Measurements from ENCODE around the gene SETDB2.
A peak's percentile ranks its signal among the peaks of the same experiment; 100 is the strongest.

SETDB2 gene

GRCh38 chr13:49443357-49443703, 744 bp upstream of the SETDB2 start:
- peaks cover 52% of the 10 kb centered on the region for H3K79me2 ChIP-seq (ENCODE audit: control insufficient read depth, low read length)
- no peaks in the 10 kb centered on the region for H3K9me2 ChIP-seq (replicated peaks; ENCODE audit: control insufficient read depth, low read length)
- peaks cover 18% of the 10 kb centered on the region for H3F3A ChIP-seq (ENCODE audit: control insufficient read depth, insufficient read depth)
- peaks cover 36% of the 10 kb centered on the region for H3K36me3 ChIP-seq (ENCODE audit: control insufficient read depth, low read length)
- TF ChIP-seq, protein P1, sequence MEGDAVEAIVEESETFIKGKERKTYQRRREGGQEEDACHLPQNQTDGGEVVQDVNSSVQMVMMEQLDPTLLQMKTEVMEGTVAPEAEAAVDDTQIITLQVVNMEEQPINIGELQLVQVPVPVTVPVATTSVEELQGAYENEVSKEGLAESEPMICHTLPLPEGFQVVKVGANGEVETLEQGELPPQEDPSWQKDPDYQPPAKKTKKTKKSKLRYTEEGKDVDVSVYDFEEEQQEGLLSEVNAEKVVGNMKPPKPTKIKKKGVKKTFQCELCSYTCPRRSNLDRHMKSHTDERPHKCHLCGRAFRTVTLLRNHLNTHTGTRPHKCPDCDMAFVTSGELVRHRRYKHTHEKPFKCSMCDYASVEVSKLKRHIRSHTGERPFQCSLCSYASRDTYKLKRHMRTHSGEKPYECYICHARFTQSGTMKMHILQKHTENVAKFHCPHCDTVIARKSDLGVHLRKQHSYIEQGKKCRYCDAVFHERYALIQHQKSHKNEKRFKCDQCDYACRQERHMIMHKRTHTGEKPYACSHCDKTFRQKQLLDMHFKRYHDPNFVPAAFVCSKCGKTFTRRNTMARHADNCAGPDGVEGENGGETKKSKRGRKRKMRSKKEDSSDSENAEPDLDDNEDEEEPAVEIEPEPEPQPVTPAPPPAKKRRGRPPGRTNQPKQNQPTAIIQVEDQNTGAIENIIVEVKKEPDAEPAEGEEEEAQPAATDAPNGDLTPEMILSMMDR (IDR thresholded peaks at IDR 0.05; ENCODE audit: low read depth, low read length, poor library complexity, severe bottlenecking) = no peak
- no peak for TF ChIP-seq EZH2phosphoT487 (IDR thresholded peaks at IDR 0.05; ENCODE audit: borderline replicate concordance, low read length)
- H4K20me1 ChIP-seq (ENCODE audit: control insufficient read depth, insufficient read depth, low read depth, low read length) = no peaks in the 10 kb centered on the region
- H3K27ac ChIP-seq (ENCODE audit: low read depth, low read length) = peak overlapping the region; percentile 81
- H3K9me3 ChIP-seq (ENCODE audit: control insufficient read depth, insufficient read depth, low read length) = no peaks in the 10 kb centered on the region; the same call in 1 of the 2 replicates
- H3K27me3 ChIP-seq (ENCODE audit: control insufficient read depth, low read length) = no peaks in the 10 kb centered on the region
- H3K4me1 ChIP-seq (ENCODE audit: control insufficient read depth, low read length) = peaks cover 76% of the 10 kb centered on the region
- H3K4me3 ChIP-seq (ENCODE audit: low read length) = peak overlapping the region; percentile 89
- H3K4me2 ChIP-seq (ENCODE audit: low read length) = peak overlapping the region; percentile 81

GRCh38 chr13:49444524-49445395, 686 bp downstream of the SETDB2 start:
- Histone ChIP-seq H3F3A (ENCODE audit: control insufficient read depth, insufficient read depth) (peaks cover 16% of the 10 kb centered on the region), H3K36me3 (ENCODE audit: control insufficient read depth, low read length) (peaks cover 49% of the 10 kb centered on the region), H3K4me2 (ENCODE audit: low read length) (peak overlapping the region; percentile 95), H3K9me3 (ENCODE audit: control insufficient read depth, insufficient read depth, low read length) (no peaks in the 10 kb centered on the region; the same call in 1 of the 2 replicates), H4K20me1 (ENCODE audit: control insufficient read depth, insufficient read depth, low read depth, low read length) (no peaks in the 10 kb centered on the region), H3K27ac (ENCODE audit: low read depth, low read length) (peak overlapping the region; percentile 94), H3K9me2 (replicated peaks; ENCODE audit: control insufficient read depth, low read length) (no peaks in the 10 kb centered on the region), H3K4me3 (ENCODE audit: low read length) (peak overlapping the region; percentile 89), H3K79me2 (ENCODE audit: control insufficient read depth, low read length) (peaks cover 67% of the 10 kb centered on the region), H3K27me3 (ENCODE audit: control insufficient read depth, low read length) (no peaks in the 10 kb centered on the region), H3K4me1 (ENCODE audit: control insufficient read depth, low read length) (peaks cover 77% of the 10 kb centered on the region)
- TF ChIP-seq, protein P1 (IDR thresholded peaks at IDR 0.05; ENCODE audit: low read depth, low read length, poor library complexity, severe bottlenecking) = no peak
- TF ChIP-seq EZH2phosphoT487 (IDR thresholded peaks at IDR 0.05; ENCODE audit: borderline replicate concordance, low read length) = no peak

GRCh38 chr13:49446473-49446872, 2.4 kb downstream of the SETDB2 start:
- Histone ChIP-seq H3K4me3 (ENCODE audit: low read length) (peak overlapping the region; percentile 89), H3K27ac (ENCODE audit: low read depth, low read length) (peak overlapping the region; percentile 94), H3K36me3 (ENCODE audit: control insufficient read depth, low read length) (peaks cover 56% of the 10 kb centered on the region), H3K4me1 (ENCODE audit: control insufficient read depth, low read length) (peaks cover 70% of the 10 kb centered on the region), H4K20me1 (ENCODE audit: control insufficient read depth, insufficient read depth, low read depth, low read length) (no peaks in the 10 kb centered on the region), H3K9me2 (replicated peaks; ENCODE audit: control insufficient read depth, low read length) (no peaks in the 10 kb centered on the region), H3K27me3 (ENCODE audit: control insufficient read depth, low read length) (no peaks in the 10 kb centered on the region), H3K4me2 (ENCODE audit: low read length) (peak overlapping the region; percentile 95), H3F3A (ENCODE audit: control insufficient read depth, insufficient read depth) (peaks cover 16% of the 10 kb centered on the region), H3K9me3 (ENCODE audit: control insufficient read depth, insufficient read depth, low read length) (no peaks in the 10 kb centered on the region; the same call in 1 of the 2 replicates), H3K79me2 (ENCODE audit: control insufficient read depth, low read length) (peaks cover 78% of the 10 kb centered on the region)
- TF ChIP-seq, protein P1 (IDR thresholded peaks at IDR 0.05; ENCODE audit: low read depth, low read length, poor library complexity, severe bottlenecking) = no peak
- no peak for TF ChIP-seq EZH2phosphoT487 (IDR thresholded peaks at IDR 0.05; ENCODE audit: borderline replicate concordance, low read length)

Data from DOHH2 (cell line).